H1 (cell line): ENCODE data around the gene ZFP64. TPM values are rescaled to one million over a fixed set of nuclear protein-coding genes. Genes with fewer than 3 reads are reported as not detected.

Source experiments
- CTCF ChIA-PET: fragments of 300-600 bp; sonication (Branson Sonifier 250); formaldehyde crosslinking; loops from one replicate; lab custom pipeline; 2021; ENCODE audit not compliant: partially characterized antibody; lab: Charles Lee
- POLR2A ChIA-PET: fragments of 300-600 bp; sonication (Branson Sonifier 250); formaldehyde crosslinking; loops from one replicate; lab custom pipeline; 2021; ENCODE audit warnings: inconsistent platforms; ENCODE audit not compliant: partially characterized antibody; lab: Charles Lee
- DNase-seq, 2 experiments: peaks; one replicate each; pipeline versions ENCODE4 v3.0.0 to v3.0.0-alpha.2; 2010 to 2022; ENCODE audit warnings: low spot score in 2 of 2, low read depth in 1 of 2, mixed read lengths in 1 of 2
- FAIRE-seq: peaks from 2 replicates; lab custom pipeline; 2011; peaks lifted over from hg19 to GRCh38; lab: Jason Lieb, UNC
- H2AFZ ChIP-seq: 2 replicates; pipeline ENCODE4 v1.8.1; 2012; ENCODE audit warnings: low read length, inconsistent platforms
- H2AK5ac ChIP-seq: 2 replicates; pipeline ENCODE4 v1.6.1; 2013; ENCODE audit warnings: low read depth, low read length
- H2BK120ac ChIP-seq: replicated peaks from 2 replicates; pipeline ENCODE3; 2013; ENCODE audit warnings: low read depth, low read length, inconsistent platforms
- H2BK12ac ChIP-seq: 2 replicates; pipeline ENCODE4 v1.6.1; 2013; ENCODE audit warnings: low read depth, low read length
- H2BK15ac ChIP-seq: 2 replicates; pipeline ENCODE4 v1.6.1; 2013; ENCODE audit warnings: low read length
- H2BK20ac ChIP-seq: 2 replicates; pipeline ENCODE4 v1.6.1; 2013; ENCODE audit warnings: low read length
- H2BK5ac ChIP-seq: 2 replicates; pipeline ENCODE4 v1.6.1; 2013; ENCODE audit warnings: low read depth, low read length
- H3K14ac ChIP-seq: 2 replicates; pipeline ENCODE4 v1.6.1; 2013; ENCODE audit warnings: inconsistent platforms; ENCODE audit not compliant: insufficient read length
- H3K18ac ChIP-seq: 2 replicates; pipeline ENCODE4 v1.6.1; 2013; ENCODE audit warnings: low read length; ENCODE audit errors: extremely low read depth
- H3K23ac ChIP-seq: 2 replicates; pipeline ENCODE4 v1.6.1; 2013; ENCODE audit warnings: inconsistent platforms; ENCODE audit not compliant: insufficient read length
- H3K23me2 ChIP-seq: 2 replicates; pipeline ENCODE4 v1.6.1; 2013; ENCODE audit warnings: low read depth, low read length
- H3K27ac ChIP-seq: 2 replicates; pipeline ENCODE4 v1.6.1; 2011; ENCODE audit warnings: low read depth, low read length, inconsistent platforms
- H3K27me3 ChIP-seq, 4 experiments: replicated peaks in 1 of 4; 1 replicate in 1 of 4; 2 replicates in 3 of 4; pipeline versions ENCODE4 v1.6.1 to v1.8.1; 2011 to 2013; ENCODE audit warnings: low read length in 3 of 4, mild to moderate bottlenecking in 3 of 4, inconsistent platforms in 2 of 4, mixed read lengths in 2 of 4, moderate library complexity in 1 of 4; ENCODE audit not compliant: control insufficient read depth in 3 of 4, insufficient read depth in 3 of 4; ENCODE audit errors: extremely low read depth in 1 of 4
- H3K36me3 ChIP-seq, 4 experiments: 2 replicates each; pipeline versions ENCODE4 v1.6.1 to v1.8.1; 2011 to 2013; ENCODE audit warnings: mild to moderate bottlenecking in 4 of 4, low read length in 3 of 4, moderate library complexity in 2 of 4, control low read depth in 1 of 4, inconsistent platforms in 1 of 4; ENCODE audit not compliant: insufficient read depth in 4 of 4, control insufficient read depth in 2 of 4
- H3K4ac ChIP-seq: replicated peaks from 2 replicates; pipeline ENCODE3; 2013; ENCODE audit warnings: low read length, low read depth, mixed read lengths, inconsistent platforms; ENCODE audit not compliant: insufficient read length
- H3K4me1 ChIP-seq, 4 experiments: replicated peaks in 1 of 4; 1 replicate in 1 of 4; 2 replicates in 3 of 4; pipeline versions ENCODE4 v1.6.1 to v1.8.1; 2011 to 2013; ENCODE audit warnings: low read length in 3 of 4, inconsistent platforms in 2 of 4, mixed read lengths in 1 of 4; ENCODE audit not compliant: insufficient read depth in 4 of 4, control insufficient read depth in 3 of 4
- H3K4me2 ChIP-seq, 2 experiments: 2 replicates each; pipeline versions ENCODE4 v1.6.1 to v1.8.1; 2011 to 2013; ENCODE audit warnings: low read depth in 2 of 2, low read length in 2 of 2, control low read depth in 1 of 2, inconsistent platforms in 1 of 2, mild to moderate bottlenecking in 1 of 2; ENCODE audit not compliant: insufficient read depth in 1 of 2
- H3K4me3 ChIP-seq, 4 experiments: fragments of 200-600, 300-600 bp in 1 of 4; sonication (generic), shearing (Covaris generic), sonication (Bioruptor Twin) in 1 of 4; 2 replicates each; pipeline versions ENCODE4 v1.5.1 to v1.8.1; 2011 to 2016; ENCODE audit warnings: low read length in 4 of 4, low read depth in 3 of 4, control low read depth in 2 of 4, inconsistent platforms in 2 of 4, mild to moderate bottlenecking in 2 of 4, mixed read lengths in 1 of 4, moderate library complexity in 1 of 4; ENCODE audit not compliant: insufficient read depth in 2 of 4; ENCODE audit errors: extremely low read depth in 1 of 4
- H3K56ac ChIP-seq: replicated peaks from 2 replicates; pipeline ENCODE3; 2013; ENCODE audit warnings: low read depth, mild to moderate bottlenecking, mixed read lengths, low read length, inconsistent platforms; ENCODE audit not compliant: insufficient read length
- H3K79me1 ChIP-seq: 2 replicates; pipeline ENCODE4 v1.6.1; 2013; ENCODE audit warnings: low read depth, low read length, control low read depth
- H3K79me2 ChIP-seq, 2 experiments: 2 replicates each; pipeline versions ENCODE4 v1.6.1 to v1.8.1; 2012 to 2013; ENCODE audit warnings: low read length in 2 of 2, mild to moderate bottlenecking in 2 of 2, inconsistent platforms in 1 of 2; ENCODE audit not compliant: insufficient read depth in 2 of 2, control insufficient read depth in 1 of 2
- H3K9ac ChIP-seq, 4 experiments: replicated peaks in 1 of 4; 1 replicate in 1 of 4; 2 replicates in 3 of 4; pipeline versions ENCODE4 v1.6.1 to v1.8.1; 2011 to 2013; ENCODE audit warnings: low read depth in 3 of 4, low read length in 3 of 4, control low read depth in 2 of 4, mild to moderate bottlenecking in 2 of 4, moderate library complexity in 2 of 4, inconsistent platforms in 1 of 4; ENCODE audit errors: extremely low read depth in 1 of 4
- H3K9me3 ChIP-seq, 2 experiments: 2 replicates each; pipeline versions ENCODE4 v1.6.1 to v1.8.1; 2012 to 2013; ENCODE audit warnings: mild to moderate bottlenecking in 2 of 2, moderate library complexity in 2 of 2, control low read depth in 1 of 2, inconsistent platforms in 1 of 2, low read depth in 1 of 2, low read length in 1 of 2, mixed read lengths in 1 of 2; ENCODE audit not compliant: insufficient read depth in 2 of 2
- H4K20me1 ChIP-seq, 2 experiments: replicated peaks in 1 of 2; 2 replicates each; pipeline versions ENCODE3 to v1.8.1; 2011 to 2013; ENCODE audit warnings: inconsistent platforms in 2 of 2, low read length in 2 of 2, mild to moderate bottlenecking in 1 of 2; ENCODE audit not compliant: insufficient read depth in 2 of 2, control insufficient read depth in 1 of 2
- H4K5ac ChIP-seq: 2 replicates; pipeline ENCODE4 v1.6.1; 2013; ENCODE audit warnings: low read length, low read depth, mixed read lengths, inconsistent platforms; ENCODE audit not compliant: insufficient read length
- H4K8ac ChIP-seq: 2 replicates; pipeline ENCODE4 v1.8.0; 2013; ENCODE audit warnings: mild to moderate bottlenecking, moderate library complexity, low read length, inconsistent platforms; ENCODE audit not compliant: insufficient read depth; ENCODE audit errors: extremely low read depth
- H4K91ac ChIP-seq: replicated peaks from 2 replicates; pipeline ENCODE3; 2013; ENCODE audit warnings: low read length, mixed read lengths, inconsistent platforms; ENCODE audit not compliant: insufficient read length
- ASH2L ChIP-seq: fragments of 200-600, 300-600 bp; sonication (generic); IDR thresholded peaks from one replicate; pipeline ENCODE4 v1.7.1; 2017; ENCODE audit warnings: low read length
- ATF3 ChIP-seq: IDR thresholded peaks from 2 replicates; pipeline ENCODE4 v1.6.1; 2011; ENCODE audit warnings: low read depth, mild to moderate bottlenecking, low read length; ENCODE audit not compliant: insufficient read depth
- EZH2 ChIP-seq: fragments of 200-600 bp; sonication (generic); IDR thresholded peaks from 2 replicates; pipeline ENCODE4 v1.7.1; 2012; ENCODE audit warnings: low read depth, mild to moderate bottlenecking, moderate library complexity, low read length, inconsistent platforms; ENCODE audit not compliant: severe bottlenecking
- GABPA ChIP-seq: IDR thresholded peaks from 2 replicates; pipeline ENCODE4 v1.6.1; 2011; ENCODE audit warnings: mild to moderate bottlenecking, low read length, moderate library complexity, borderline replicate concordance; ENCODE audit not compliant: insufficient read depth
- HDAC6 ChIP-seq: IDR thresholded peaks from one replicate; pipeline ENCODE4 v1.7.1; 2012; ENCODE audit warnings: low read depth, mild to moderate bottlenecking, inconsistent platforms, low read length, moderate library complexity
- KDM1A ChIP-seq: fragments of 200-600, 300-600 bp; sonication (generic); IDR thresholded peaks from 2 replicates; pipeline ENCODE4 v1.7.1; 2016; ENCODE audit warnings: mild to moderate bottlenecking, low read length, borderline replicate concordance
- POU5F1 ChIP-seq: IDR thresholded peaks from 2 replicates; pipeline ENCODE4 v1.6.1; 2011; ENCODE audit warnings: low read depth, mild to moderate bottlenecking, low read length, moderate library complexity
- TBP ChIP-seq: IDR thresholded peaks from 2 replicates; pipeline ENCODE4 v1.6.1; 2011; ENCODE audit warnings: low read depth, low read length, improper control_type of control experiment
- WGBS, 2 experiments: shearing (Covaris generic) in 1 of 2; methylation state at CpG; one replicate each; pipeline versions ENCODE4 v1.1.6 to v1.1.7; 2013 to 2015; ENCODE audit warnings: low lambda C conversion rate in 2 of 2, mixed read lengths in 2 of 2, inconsistent platforms in 1 of 2, low coverage in 1 of 2, missing lambda C conversion rate in 1 of 2; ENCODE audit not compliant: insufficient replicate concordance in 2 of 2, insufficient coverage in 1 of 2, insufficient read length in 1 of 2; ENCODE audit errors: extremely low coverage in 1 of 2, missing lambda C conversion rate in 1 of 2; 5-methylcytosine and 5-hydroxymethylcytosine counted together
- polyA plus RNA-seq, 7 experiments: library from polyadenylated mRNA; depleted of rRNA in 3 of 7; stranded (reverse) in 5 of 7; unstranded in 2 of 7; fragments of >200 nt in 5 of 7; fragments of 200-250 nt in 2 of 7; gene quantifications; 1 replicate in 5 of 7; 2 replicates in 1 of 7; 4 replicates in 1 of 7; pipeline versions ENCODE4 v1.2.1 to v1.2.3, GENCODE V29; 2011 to 2013; ENCODE audit warnings: missing spikeins in 2 of 7, mixed read lengths in 2 of 7
- total RNA-seq: library from RNA; stranded (reverse); fragmentation: NEBNext Ultra II Directional; extraction: Animal tissue kit (Norgen Biotek cat#: 25700); gene quantifications from 2 replicates; pipeline ENCODE4 v1.2.1, GENCODE V29; 2021

ZFP64 gene
- total and polyA plus RNA-seq, 2 of the 8 experiments (the other 6 are each of a cell fraction or from before 2014, with no cell fraction given) = 25.3 to 43.7 TPM

GRCh38 chr20:52166150-52166549 is 25.4 kb downstream of the ZFP64 start:
- Histone ChIP-seq H4K91ac (no peak overlapping the region), H3K36me3 (peaks cover 3 to 21% (median 8%) of the 10 kb centered on the region in 4 experiments; a peak in 5 of 8 replicates), H3K23ac (no peak overlapping the region), H3K4ac (no peak overlapping the region), H4K8ac (no peak overlapping the region), H3K9ac (no peak overlapping the region), H2AK5ac (no peak overlapping the region), H2AFZ (no peak overlapping the region), H3K56ac (no peak overlapping the region), H3K27me3 (no peaks in the 10 kb centered on the region), H3K79me2 (no peaks in the 10 kb centered on the region), H3K4me1 (no peaks in the 10 kb centered on the region), H3K14ac (no peak overlapping the region), H3K23me2 (no peaks in the 10 kb centered on the region; the same call in 1 of the 2 replicates), H2BK120ac (no peak overlapping the region), H4K20me1 (peaks cover 0 to 2% of the 10 kb centered on the region in 2 experiments), H3K79me1 (no peaks in the 10 kb centered on the region), H2BK20ac (no peak overlapping the region), H2BK15ac (no peak overlapping the region), H3K18ac (no peak overlapping the region), H3K27ac (no peak overlapping the region), H3K9me3 (peaks cover 3 to 6% of the 10 kb centered on the region in 2 experiments; a peak in 1 of 4 replicates), H3K4me3 (no peak overlapping the region), H4K5ac (no peak overlapping the region), H3K4me2 (no peak overlapping the region), H2BK5ac (no peak overlapping the region), H2BK12ac (no peak overlapping the region)
- POLR2A ChIA-PET = no interaction called here
- no peak for TF ChIP-seq KDM1A
- no peak for TF ChIP-seq ATF3
- TF ChIP-seq GABPA = no peak
- no peak for TF ChIP-seq ASH2L
- no peak for TF ChIP-seq HDAC6
- TF ChIP-seq EZH2 = no peak
- no peak for TF ChIP-seq POU5F1
- TF ChIP-seq TBP = no peak
- DNase-seq (no peak), FAIRE-seq (no peak)
- CTCF ChIA-PET = interaction anchor here (0.9 to 1.0 kb wide), 3 partner anchors 11 to 16 kb away, joined by 3 read pairs; no protein-coding TSS in a partner anchor
- WGBS, 2 experiments = 94% methylated on average over 1 of the region's 1 CpG; no CpG with 5 or more reads in 1 of the 2 experiments
